GM18505 (cell line): ENCODE measurements around the gene GRK4.
A peak's percentile ranks its signal among the peaks of the same experiment; 100 is the strongest.
"Not testable (repeated sequence)": the region's sequence is repeated elsewhere in the genome, so short reads cannot be mapped to it uniquely, and the experiment has no call there.

ENCODE experiments used
- ATAC-seq: cut with Tn5 transposase; IDR thresholded peaks from one replicate; pipeline ENCODE4 v1.9.1; 2021; ENCODE audit not compliant: unreplicated experiment
- POLR2A ChIP-seq: IDR thresholded peaks from 4 replicates; pipeline ENCODE4 v1.6.1; 2011; ENCODE audit warnings: borderline replicate concordance; ENCODE audit not compliant: insufficient read depth, insufficient read length; ENCODE audit errors: extremely low read depth

The GRK4 gene

DNA sequence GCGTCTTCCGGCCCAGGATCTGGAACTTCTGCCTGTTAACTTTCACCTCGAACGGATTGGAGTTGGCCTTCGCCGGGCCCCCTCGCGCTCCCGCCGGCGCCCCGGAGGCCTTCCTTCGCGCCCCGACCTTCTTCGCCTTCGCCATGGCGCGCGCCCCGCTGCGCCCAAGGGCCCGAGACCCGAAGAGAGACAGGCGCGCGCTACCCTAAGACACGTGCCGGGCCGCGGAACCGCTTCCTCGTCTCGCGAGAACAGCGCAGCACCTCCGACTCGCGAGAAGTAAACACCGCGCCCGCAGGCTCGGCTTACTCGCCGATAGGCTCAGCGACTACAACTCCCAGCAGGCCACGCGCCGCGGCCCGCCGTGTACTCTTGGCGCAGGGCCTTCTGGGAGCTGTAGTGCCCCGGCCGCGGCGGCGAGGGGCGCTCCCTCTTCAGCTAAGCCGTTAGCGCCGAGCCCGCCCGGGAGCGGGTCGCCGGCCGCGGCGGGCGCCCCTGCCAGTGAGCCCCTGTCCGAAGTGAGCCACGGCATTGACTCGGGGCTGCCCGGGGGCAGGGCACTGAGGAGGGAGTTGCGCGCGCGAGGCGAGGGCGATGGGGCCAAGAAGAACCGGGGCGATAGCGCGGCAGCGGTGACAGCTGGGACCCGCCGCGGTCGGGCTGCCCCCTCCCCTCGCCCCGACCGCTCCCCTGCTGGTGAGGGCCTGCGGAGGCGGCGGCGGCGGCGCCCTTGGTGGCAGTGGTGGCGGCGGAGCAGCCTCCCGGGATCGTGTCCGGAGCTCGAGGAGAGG lies at the start of gene GRK4, which contains the start of gene NOP14:
TSS of gene GRK4 (plus strand) at position 397 of the 791 bp plus-strand sequence. CDS start 500 bp downstream, outside the sequence.
TSS of gene NOP14 (minus strand) at position 232 of the 791 bp plus-strand sequence. CDS start at position 145, 87 bp downstream.
- ATAC-seq: peak; percentile 85
- peak; percentile 84 for TF ChIP-seq POLR2A

DNA sequence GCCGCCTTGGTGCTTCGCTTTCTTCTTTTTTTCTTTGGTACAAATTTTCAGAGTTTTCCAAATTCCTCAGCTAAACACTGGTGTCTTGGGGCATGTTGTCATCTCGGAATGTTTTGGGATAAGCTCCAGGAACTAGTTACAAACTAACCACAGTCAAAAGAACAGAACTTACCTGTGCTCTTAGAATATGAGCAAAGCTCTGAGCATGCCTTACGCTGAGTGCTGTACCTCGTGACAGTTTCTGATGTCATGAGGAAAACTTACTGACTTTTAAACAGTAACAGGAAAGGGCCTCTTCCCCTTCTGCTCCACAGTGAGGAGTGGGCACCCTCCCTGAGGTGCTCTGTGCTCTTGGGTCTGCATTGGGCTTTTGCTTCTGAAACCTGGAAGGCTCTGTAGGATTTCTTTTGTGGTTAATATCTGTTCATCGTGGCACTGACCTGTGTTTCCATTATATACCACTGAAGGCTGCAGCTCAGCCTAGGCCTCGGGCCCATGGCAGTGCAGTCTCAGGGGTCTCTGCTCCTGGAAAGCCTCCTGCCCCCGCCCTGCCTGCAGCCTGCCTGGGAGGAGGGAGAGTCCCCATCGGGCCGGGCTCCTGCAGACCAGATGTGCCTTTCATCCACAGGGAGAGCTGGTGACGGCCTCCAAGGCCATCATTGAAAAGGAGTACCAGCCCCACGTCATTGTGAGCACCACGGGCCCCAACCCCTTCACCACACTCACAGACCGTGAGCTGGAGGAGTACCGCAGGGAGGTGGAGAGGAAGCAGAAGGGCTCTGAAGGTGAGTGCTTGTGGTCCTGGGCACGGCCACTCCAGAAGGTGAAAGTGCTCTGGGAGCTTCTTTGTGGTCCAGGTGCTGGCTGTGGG lies 48.9 kb upstream of the GRK4 start:
- ATAC-seq: no peak
- no peak for TF ChIP-seq POLR2A

DNA sequence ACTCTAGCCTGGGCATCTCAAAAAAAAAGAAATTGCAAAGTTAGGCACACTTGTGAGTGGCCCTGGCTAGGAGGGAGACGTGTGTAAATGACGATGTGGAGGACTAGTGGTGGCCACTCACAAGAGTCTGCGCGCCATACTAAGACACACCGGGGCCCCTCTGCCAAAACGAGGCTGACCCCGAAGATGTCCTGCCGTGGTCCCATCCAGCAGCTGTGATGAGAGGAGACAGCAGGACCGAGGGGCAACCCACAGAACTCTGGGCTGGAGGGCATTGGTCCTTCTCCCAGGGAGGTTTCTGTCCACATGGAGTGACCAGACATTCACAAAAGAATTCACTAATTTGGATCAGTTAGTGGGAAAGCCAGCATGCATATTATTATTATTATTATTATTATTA lies 47.6 kb upstream of the GRK4 start:
- ATAC-seq: no peak
- no peak for TF ChIP-seq POLR2A

DNA sequence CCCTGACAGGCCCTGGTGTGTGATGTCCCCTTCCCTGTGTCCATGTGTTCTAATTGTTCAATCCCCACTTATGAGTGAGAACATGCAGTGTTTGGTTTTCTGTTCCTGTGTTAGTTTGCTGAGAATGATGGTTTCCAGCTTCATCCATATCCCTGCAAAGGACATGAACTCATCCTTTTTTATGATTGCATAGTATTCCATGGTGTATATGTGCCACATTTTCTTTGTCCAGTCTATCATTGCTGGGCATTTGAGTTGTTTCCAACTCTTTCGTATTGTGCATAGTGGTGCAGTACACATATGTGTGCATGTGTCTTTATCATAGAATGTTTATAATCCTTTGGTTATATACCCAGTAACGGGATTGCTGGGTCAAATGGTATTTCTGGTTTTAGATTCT lies 46.7 kb upstream of the GRK4 start:
- not testable (repeated sequence) for ATAC-seq

DNA sequence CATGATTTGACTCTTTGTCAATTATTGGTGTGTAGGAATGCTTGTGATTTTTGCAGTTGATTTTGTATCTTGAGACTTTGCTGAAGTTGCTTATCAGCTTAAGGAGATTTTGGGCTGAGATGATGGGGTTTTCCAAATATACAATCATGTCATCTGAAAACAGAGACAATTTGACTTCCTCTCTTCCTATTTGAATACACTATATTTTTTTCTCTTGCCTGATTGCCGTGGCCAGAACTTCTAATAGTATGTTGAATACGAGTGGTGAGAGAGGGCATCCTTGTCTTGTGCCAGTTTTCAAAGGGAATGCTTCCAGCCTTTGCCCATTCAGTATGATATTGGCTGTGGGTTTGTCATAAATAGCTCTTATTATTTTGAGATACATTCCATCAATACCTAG lies 45.1 kb upstream of the GRK4 start:
- ATAC-seq: not testable (repeated sequence)

DNA sequence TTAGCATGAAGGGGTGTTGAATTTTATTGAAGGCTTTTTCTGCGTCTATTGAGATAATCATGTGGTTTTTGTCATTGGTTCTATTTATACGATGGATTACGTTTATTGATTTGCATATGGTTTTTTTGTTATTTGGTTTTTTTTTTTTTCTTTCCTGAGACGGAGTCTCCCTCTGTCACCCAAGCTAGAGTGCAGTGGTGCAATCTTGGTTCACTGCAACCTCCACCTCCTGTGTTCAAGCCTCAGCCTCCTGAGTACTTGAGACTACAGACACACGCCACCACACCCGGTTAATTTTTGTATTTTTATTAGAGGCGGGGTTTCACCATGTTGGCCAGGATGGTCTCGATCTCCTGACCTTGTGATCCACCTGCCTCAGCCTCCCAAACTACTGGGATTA lies 44.7 kb upstream of the GRK4 start:
- not testable (repeated sequence) for ATAC-seq

DNA sequence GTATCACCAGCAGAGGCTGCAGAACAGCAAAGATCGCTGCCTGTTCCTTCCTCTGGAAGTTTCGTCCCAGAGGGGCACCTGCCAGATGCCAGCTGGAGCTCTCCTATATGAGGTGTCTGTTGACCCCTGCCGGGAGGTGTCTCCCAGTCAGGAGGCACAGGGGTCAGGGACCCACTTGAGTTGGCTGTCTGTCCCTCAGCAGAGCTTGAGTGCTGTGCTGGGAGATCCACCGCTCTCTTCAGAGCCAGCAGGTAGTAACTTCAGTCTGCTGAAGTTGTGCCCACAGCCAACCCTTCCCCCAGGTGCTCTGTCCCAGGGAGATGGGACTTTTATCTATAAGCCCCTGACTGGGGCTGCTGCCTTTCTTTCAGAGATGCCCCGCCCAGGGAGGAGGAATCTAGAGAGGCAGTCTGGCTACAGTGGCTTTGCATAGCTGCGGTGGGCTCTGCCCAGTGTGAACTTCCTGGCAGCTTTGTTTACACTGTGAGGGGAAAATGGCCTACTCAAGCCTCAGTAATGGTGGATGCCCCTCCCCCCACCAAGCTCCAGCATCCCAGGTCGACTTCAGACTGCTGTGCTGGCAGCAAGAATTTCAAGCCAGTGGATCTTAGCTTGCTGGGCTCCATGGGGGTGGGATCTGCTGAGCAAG lies 40.8 kb upstream of the GRK4 start:
- ATAC-seq: not testable (repeated sequence)

DNA sequence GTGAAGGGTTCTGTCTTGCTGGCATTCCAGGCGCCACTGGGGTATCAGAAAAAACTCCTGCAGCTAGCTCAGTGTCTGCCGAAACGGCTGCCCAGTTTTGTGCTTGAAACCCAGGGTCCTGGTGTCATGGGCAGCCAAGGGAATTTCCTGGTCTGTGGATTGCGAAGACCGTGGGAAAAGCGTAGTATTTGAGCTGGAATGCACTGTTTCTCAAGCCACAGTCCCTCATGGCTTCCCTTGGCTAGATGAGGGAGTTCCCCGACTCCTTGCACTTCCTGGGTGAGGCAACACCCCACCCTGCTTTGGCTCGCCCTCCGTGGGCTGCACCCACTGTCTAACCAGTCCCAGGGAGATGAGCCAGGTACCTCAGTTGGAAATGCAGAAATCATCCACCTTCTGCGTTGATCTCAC lies 40.2 kb upstream of the GRK4 start:
- ATAC-seq: no peak
- no peak for TF ChIP-seq POLR2A

DNA sequence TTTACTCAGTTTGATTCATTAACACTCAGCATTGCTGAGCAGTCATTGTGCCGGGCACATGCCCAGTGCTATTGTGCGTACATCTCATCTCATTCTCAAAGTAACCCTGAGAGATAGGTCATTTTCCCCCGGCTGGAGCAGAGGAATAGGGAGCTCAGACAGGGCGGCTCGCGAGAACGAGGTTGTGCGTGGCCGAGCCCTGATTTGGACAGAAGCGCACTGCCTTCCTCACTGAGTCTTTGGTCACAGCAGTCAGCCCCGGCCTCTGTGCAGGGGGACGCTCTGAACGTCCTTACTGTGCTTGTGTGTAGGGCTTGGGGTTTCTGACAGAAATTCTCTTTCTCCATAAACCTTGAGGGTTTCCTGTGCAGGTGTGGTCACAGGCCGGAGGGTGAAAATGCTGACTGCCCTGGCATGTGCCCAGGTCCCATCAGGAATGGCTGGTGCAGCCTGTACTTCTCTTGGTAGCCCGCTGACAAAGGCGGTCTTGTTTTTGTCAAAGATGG lies 39.6 kb upstream of the GRK4 start:
- no peak for ATAC-seq
- TF ChIP-seq POLR2A: no peak

DNA sequence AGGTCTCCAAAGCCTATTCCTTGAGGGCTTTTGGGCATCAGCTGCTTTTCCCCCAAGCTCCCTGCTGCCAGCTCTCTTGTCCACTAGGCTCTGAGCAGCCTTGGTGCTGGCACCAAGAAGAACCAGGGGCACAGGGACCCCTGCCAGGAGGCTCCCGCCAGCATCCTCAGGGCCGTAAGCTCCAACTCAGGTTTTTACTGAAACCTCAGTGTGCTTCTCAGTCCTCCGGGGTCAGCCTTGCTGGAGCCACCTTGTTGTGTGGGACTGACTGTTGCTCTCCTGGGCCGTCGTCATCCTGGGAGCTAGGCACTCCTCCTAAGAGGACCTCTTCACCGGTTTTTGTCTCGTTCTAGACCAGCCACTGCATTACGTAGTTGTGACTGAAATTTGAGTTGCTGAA lies 39.1 kb upstream of the GRK4 start:
- no peak for ATAC-seq
- TF ChIP-seq POLR2A: no peak

DNA sequence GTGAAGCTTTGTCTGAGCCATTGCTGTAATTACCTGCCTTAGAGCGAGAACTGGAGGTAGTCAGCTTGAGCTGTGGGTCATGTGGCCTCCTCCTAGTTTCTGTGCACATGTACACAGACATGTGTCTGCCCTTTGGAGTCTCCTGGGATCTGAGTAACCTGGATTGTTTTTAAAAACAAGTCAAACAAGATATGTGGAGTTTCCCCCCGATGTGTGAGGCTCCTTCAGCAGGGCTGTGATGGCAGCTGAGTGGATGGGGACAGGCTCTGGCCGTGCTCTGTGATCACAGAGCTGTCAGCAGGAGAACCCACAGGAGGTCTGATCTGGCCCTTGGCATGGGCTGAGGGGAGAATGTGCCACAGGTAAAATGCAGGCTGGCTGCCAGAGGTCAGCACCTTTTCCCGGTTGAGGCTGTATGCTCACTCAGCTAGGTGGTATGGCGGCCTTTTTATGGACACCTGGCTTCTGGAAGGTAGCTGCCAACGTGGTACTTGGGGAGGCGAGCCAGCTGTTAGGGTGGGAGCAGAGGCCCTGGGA lies 38.5 kb upstream of the GRK4 start:
- no peak for ATAC-seq
- TF ChIP-seq POLR2A: no peak

DNA sequence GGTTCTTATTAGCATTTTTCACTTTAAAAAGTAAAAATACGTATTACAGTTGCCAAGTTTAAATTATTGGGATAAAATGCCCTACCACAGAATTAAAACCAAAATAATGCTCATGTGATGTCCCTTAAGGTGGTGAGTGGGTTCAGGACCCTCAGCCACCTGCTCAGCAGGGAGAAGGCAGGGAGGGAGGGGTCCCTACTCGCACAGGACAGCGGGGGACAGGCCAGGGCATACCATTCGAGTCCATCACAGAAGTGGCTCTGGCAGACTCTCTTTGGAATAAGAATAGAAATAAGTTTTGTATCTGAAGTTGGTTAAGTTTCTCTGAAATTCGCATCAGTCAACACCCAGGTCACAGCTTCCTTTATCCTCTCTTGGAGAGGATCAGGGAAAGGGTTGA lies 37.9 kb upstream of the GRK4 start:
- no peak for TF ChIP-seq POLR2A
- ATAC-seq: no peak

DNA sequence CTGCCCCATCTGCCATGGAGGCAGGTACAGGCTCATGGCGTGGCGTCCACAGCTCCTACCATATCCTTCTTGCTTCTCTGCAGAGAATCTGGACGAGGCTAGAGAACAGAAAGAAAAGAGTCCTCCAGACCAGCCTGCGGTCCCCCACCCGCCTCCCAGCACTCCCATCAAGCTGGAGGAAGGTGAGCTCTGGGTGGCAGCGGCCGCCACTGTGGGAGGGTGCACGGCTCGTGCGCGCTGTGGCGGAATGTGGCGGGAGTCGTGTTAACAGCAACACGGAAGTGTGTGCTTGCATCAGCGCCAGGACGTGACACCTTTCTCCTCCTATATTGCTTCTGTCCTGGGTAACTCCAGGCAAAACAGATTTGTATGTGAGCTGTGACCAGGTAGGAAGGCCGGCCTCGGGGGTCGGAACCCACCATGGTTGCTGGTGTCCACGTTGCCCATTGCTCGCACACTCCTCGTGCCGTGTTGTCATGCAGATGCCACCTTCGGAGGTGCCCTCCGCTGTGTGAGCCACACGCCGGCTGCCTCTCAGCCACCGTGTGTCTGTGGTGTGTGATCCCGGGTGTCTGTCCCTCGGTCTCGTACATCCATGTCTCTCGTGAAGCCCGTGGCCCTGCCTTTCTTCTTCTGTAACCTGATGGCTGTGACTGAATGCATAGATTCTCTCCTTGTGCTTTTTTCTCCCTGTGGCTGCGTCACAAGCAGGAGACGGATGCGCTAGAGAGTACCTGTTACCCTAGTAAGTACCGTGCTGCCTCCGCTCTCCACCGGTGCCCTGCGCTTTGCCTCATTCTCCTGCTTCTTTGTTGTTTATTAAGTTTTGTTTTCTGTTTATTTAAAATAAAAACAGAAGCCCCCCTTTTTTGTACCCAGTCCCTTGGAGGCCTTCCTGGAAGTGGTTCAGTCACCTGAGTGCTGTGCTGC lies 37.2 kb upstream of the GRK4 start:
- no peak for ATAC-seq
- TF ChIP-seq POLR2A: no peak
